Choroid plexus epithelial cell (primary cell): Measurements from ENCODE around the gene CCDC167.
"Not testable (repeated sequence)": the region's sequence is repeated elsewhere in the genome, so short reads cannot be mapped to it uniquely, and the experiment has no call there.

ENCODE experiments used
- DNase-seq: peaks from one replicate; pipeline ENCODE4 v3.0.0-alpha.2; 2010; ENCODE audit warnings: low read depth
- H3K4me3 ChIP-seq: 2 replicates; pipeline ENCODE4 v1.5.1; 2011; ENCODE audit warnings: low read depth, mild to moderate bottlenecking, control low read depth, low read length, moderate library complexity
- CTCF ChIP-seq: conservative IDR thresholded peaks from 2 replicates; pipeline ENCODE4 v1.5.1; 2011; ENCODE audit warnings: low read depth, mild to moderate bottlenecking, control low read depth, inconsistent platforms, low read length, moderate library complexity

CCDC167 gene

GRCh38 chr6:37456126-37456525, 43.6 kb downstream of the CCDC167 start:
- peak; percentile 36 for DNase-seq
- no peak overlapping the region for H3K4me3 ChIP-seq
- TF ChIP-seq CTCF = no peak

DNA sequence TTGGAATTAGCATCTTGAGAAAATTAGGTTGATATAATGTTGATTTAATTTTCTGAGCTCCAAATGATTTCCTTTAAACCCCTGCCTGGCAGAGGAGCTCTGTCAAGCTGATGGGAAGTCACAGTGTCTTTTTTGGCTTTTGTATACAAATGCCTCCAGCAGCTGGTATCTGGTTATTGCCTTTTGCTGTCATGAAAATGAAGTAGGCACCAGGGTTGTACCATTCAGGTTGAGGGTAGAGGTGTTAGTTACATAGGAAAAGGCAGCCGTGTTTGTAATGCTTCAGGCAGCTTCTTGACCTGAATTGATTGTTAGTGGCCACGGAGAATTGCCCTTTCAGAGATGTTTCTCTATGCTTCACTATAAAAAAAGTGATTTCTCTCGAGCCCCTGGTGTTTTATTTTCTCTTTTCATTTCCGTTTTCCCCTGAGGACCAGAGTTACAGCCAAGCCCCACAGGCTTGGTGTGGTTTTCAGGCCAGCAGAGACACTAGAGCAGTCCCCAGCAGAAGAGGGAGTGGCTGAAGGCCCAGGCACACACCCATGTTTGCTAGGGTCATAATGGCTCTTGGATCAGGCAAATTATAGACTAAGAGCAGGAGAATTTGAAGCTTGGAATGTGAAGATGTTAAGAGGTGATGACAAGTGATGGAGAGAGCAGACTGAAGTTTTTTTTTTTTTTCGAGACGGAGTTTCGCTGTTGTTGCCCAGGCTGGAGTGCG, 45.1 kb downstream of the CCDC167 start:
- TF ChIP-seq CTCF = no peak
- H3K4me3 ChIP-seq = no peak overlapping the region
- no peak for DNase-seq

- no peak overlapping the region for H3K4me3 ChIP-seq
- DNase-seq = no peak
- TF ChIP-seq CTCF = no peak
Observed at GRCh38 chr6:37452522-37452921, 47.2 kb downstream of the CCDC167 start.

GRCh38 chr6:37451441-37452193, 48.1 kb downstream of the CCDC167 start:
- H3K4me3 ChIP-seq = no peak overlapping the region
- no peak for DNase-seq
- no peak for TF ChIP-seq CTCF

DNA sequence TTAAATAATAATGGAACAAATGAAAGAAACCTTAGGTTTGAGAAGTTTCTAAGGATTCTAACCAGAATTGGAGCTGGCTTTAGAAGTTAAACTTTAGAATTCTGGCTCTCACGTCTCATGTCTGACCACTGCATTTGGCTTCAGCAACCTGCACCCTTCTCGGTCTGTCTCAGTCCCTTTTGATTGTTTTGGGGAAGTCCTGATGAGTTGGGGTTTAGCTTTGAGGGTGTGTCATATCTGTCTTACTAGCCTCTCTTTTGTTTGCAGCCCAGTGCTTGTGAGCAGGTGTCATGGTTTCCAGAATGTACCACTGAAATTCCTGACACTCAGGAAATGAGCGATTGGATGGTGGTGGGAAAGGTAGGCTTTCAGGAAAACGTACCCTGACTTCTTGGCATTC, 49.7 kb downstream of the CCDC167 start:
- DNase-seq = no peak
- TF ChIP-seq CTCF = no peak
- H3K4me3 ChIP-seq = no peak overlapping the region

GRCh38 chr6:37443216-37443542, 56.5 kb downstream of the CCDC167 start:
- not testable (repeated sequence) for DNase-seq, H3K4me3 ChIP-seq

GRCh38 chr6:37442416-37443215, 57.1 kb downstream of the CCDC167 start:
- TF ChIP-seq CTCF = no peak
- H3K4me3 ChIP-seq = no peak overlapping the region
- DNase-seq = no peak
